WERI-Rb-1 (cell line): Measurements from ENCODE around the gene NUPR1.

Source experiments
- DNase-seq: peaks from one replicate; pipeline ENCODE4 v3.0.0-alpha.2; 2020
- H3K27ac ChIP-seq: fragments of 250-450 bp; sonication (Bioruptor Pico); 2 replicates; pipeline ENCODE4 v1.5.1; 2020; ENCODE audit warnings: mild to moderate bottlenecking, moderate library complexity
- H3K27me3 ChIP-seq: fragments of 250-450 bp; sonication (Bioruptor Pico); 2 replicates; pipeline ENCODE4 v1.5.1; 2021; ENCODE audit warnings: mild to moderate bottlenecking, low read depth, moderate library complexity; ENCODE audit not compliant: insufficient read depth, severe bottlenecking
- H3K36me3 ChIP-seq: fragments of 250-450 bp; sonication (Bioruptor Pico); 2 replicates; pipeline ENCODE4 v1.5.1; 2020; ENCODE audit warnings: mild to moderate bottlenecking, moderate library complexity
- H3K4me3 ChIP-seq: 2 replicates; pipeline ENCODE4 v1.5.1; 2011; ENCODE audit warnings: low read depth, mild to moderate bottlenecking, control low read depth, low read length
- H3K9me3 ChIP-seq: fragments of 250-450 bp; sonication (Bioruptor Pico); 2 replicates; pipeline ENCODE4 v1.5.1; 2021; ENCODE audit warnings: mild to moderate bottlenecking, moderate library complexity; ENCODE audit not compliant: severe bottlenecking
- CTCF ChIP-seq: IDR thresholded peaks from 2 replicates; pipeline ENCODE4 v1.5.1; 2011; ENCODE audit warnings: low read depth, mild to moderate bottlenecking, control low read depth, inconsistent platforms, low read length

The NUPR1 gene

GRCh38 chr16:28558456-28558855 is 19.7 kb upstream of the NUPR1 start:
- H3K36me3 ChIP-seq: peaks cover 29% of the 10 kb centered on the region

GRCh38 chr16:28556914-28557320 is 18.1 kb upstream of the NUPR1 start:
- DNase-seq: peak; percentile 26
- Histone ChIP-seq H3K27me3 (no peaks in the 10 kb centered on the region), H3K27ac (peak overlapping the region; percentile 59), H3K36me3 (peaks cover 29% of the 10 kb centered on the region), H3K9me3 (no peaks in the 10 kb centered on the region), H3K4me3 (no peak overlapping the region)
- no peak for TF ChIP-seq CTCF

More at GRCh38 chr16:28558456-28558855, 19.7 kb upstream of the NUPR1 start:
- H3K27me3 ChIP-seq: no peaks in the 10 kb centered on the region
- DNase-seq: no peak
- H3K4me3 ChIP-seq: no peak overlapping the region
- no peaks in the 10 kb centered on the region for H3K9me3 ChIP-seq
- H3K27ac ChIP-seq: no peak overlapping the region
- no peak for TF ChIP-seq CTCF

GRCh38 chr16:28555561-28555960 is 16.8 kb upstream of the NUPR1 start:
- peaks cover 29% of the 10 kb centered on the region for H3K36me3 ChIP-seq
- no peak for DNase-seq
- H3K27ac ChIP-seq: no peak overlapping the region
- H3K4me3 ChIP-seq: no peak overlapping the region
- H3K27me3 ChIP-seq: no peaks in the 10 kb centered on the region
- H3K9me3 ChIP-seq: no peaks in the 10 kb centered on the region
- no peak for TF ChIP-seq CTCF

GRCh38 chr16:28554634-28555423 is 16.1 kb upstream of the NUPR1 start:
- no peaks in the 10 kb centered on the region for H3K9me3 ChIP-seq
- H3K36me3 ChIP-seq: peaks cover 29% of the 10 kb centered on the region
- H3K27me3 ChIP-seq: no peaks in the 10 kb centered on the region
- H3K27ac ChIP-seq: no peak overlapping the region
- DNase-seq: no peak
- no peak for TF ChIP-seq CTCF
- H3K4me3 ChIP-seq: peak overlapping the region; percentile 30

- peak; percentile 89 for DNase-seq
- H3K9me3 ChIP-seq: no peaks in the 10 kb centered on the region
- H3K4me3 ChIP-seq: peak within 1 kb of the TSS; percentile 79
- H3K36me3 ChIP-seq: peaks cover 22% of the 10 kb centered on the region
- peak; percentile 35; the same call in 1 of the 2 replicates for TF ChIP-seq CTCF
- no peaks in the 10 kb centered on the region for H3K27me3 ChIP-seq
- H3K27ac ChIP-seq: peak within 1 kb of the TSS; percentile 100
Measured at GRCh38 chr16:28553776-28554633, 15.2 kb upstream of the NUPR1 start, which contains the start of gene SGF29. Gene SGF29 (plus strand): TSS chr16:28553920. CDS start chr16:28581070, 27,150 bp downstream.
